Right ventricle myocardium inferior (tissue), 1 donor: ENCODE measurements around the gene MVB12B. TPM values are rescaled to one million over a fixed set of nuclear protein-coding genes. Genes with fewer than 3 reads are reported as not detected.

Experiments used
- ATAC-seq: fragments of 200-7000 bp; cut with Tn5 transposase; one replicate; pipeline ENCODE4 v1.9.1; 2020; ENCODE audit warnings: mild to moderate bottlenecking, moderate library complexity
- DNase-seq: peaks from one replicate; pipeline ENCODE4 v3.0.0; 2021; ENCODE audit errors: missing footprints
- intact Hi-C: fragments of 100-400 bp; cut with DNase I; formaldehyde crosslinking; loops from one replicate; pipeline ENCODE4 v1.11.0; 2022
- total RNA-seq: library from RNA; stranded (reverse); fragmentation: NEBNext Ultra II Directional; extraction: Animal tissue kit (Norgen Biotek cat#: 25700); gene quantifications from one replicate; pipeline ENCODE4 v1.2.1, GENCODE V29; 2021
- donor health status: DM: no; HTN: yes; CAD: no; lungs with severe emphysema.

The MVB12B gene
- total RNA-seq, 1 donor from 2014 or later = 12.7 TPM

GRCh38 chr9:126510564-126510963, 183.9 kb downstream of the MVB12B start:
- no peak for DNase-seq
- no peak for ATAC-seq
- intact Hi-C loops = no loop called here

GRCh38 chr9:126511411-126511810, 184.8 kb downstream of the MVB12B start:
- ATAC-seq (no peak), DNase-seq (no peak)
- intact Hi-C loops = no loop called here

- no peak for ATAC-seq
- intact Hi-C loops = no loop called here
- no peak for DNase-seq
Observed at GRCh38 chr9:126513159-126514036, 186.8 kb downstream of the MVB12B start.

- ATAC-seq = peak; percentile 81
- intact Hi-C loops = no loop called here
- peak; percentile 91 for DNase-seq
Observed at GRCh38 chr9:126514037-126514821, 187.6 kb downstream of the MVB12B start.

- ATAC-seq = peak; percentile 19
- intact Hi-C loops = no loop called here
- DNase-seq = no peak
Observed at GRCh38 chr9:126515001-126515872, 188.6 kb downstream of the MVB12B start.

- ATAC-seq = no peak
- intact Hi-C loops = no loop called here
- no peak for DNase-seq
Observed at GRCh38 chr9:126515873-126516505, 189.4 kb downstream of the MVB12B start.

GRCh38 chr9:126516561-126516935, 189.9 kb downstream of the MVB12B start:
- intact Hi-C loops = no loop called here
- DNase-seq (no peak), ATAC-seq (no peak)

- peak; percentile 79 for ATAC-seq
- peak; percentile 92 for DNase-seq
- intact Hi-C loops = no loop called here
Observed at GRCh38 chr9:126516936-126517832, 190.6 kb downstream of the MVB12B start.

GRCh38 chr9:126517833-126518356, 191.3 kb downstream of the MVB12B start:
- ATAC-seq (no peak), DNase-seq (no peak)
- intact Hi-C loops = no loop called here

GRCh38 chr9:126518763-126519162, 192.1 kb downstream of the MVB12B start:
- ATAC-seq = no peak
- DNase-seq = no peak
- intact Hi-C loops = no loop called here

- peak; percentile 34 for DNase-seq
- intact Hi-C loops = no loop called here
- ATAC-seq = no peak
Observed at GRCh38 chr9:126519660-126520420, 193.2 kb downstream of the MVB12B start.

GRCh38 chr9:126520453-126520852, 193.8 kb downstream of the MVB12B start:
- intact Hi-C loops = no loop called here
- no peak for DNase-seq
- no peak for ATAC-seq

- DNase-seq (peak; percentile 69), ATAC-seq (no peak)
- intact Hi-C loops = no loop called here
Observed at GRCh38 chr9:126521089-126521488, 194.5 kb downstream of the MVB12B start.

- intact Hi-C loops = no loop called here
- ATAC-seq (no peak), DNase-seq (peak; percentile 49)
Observed at GRCh38 chr9:126521551-126521950, 194.9 kb downstream of the MVB12B start.

GRCh38 chr9:126521976-126522590, 195.5 kb downstream of the MVB12B start:
- DNase-seq (peak; percentile 59), ATAC-seq (no peak)
- intact Hi-C loops = no loop called here

GRCh38 chr9:126522612-126523356, 196.2 kb downstream of the MVB12B start:
- DNase-seq (peak; percentile 71), ATAC-seq (peak; percentile 62)
- intact Hi-C loops = no loop called here
